GM13977 (cell line): ENCODE data around the gene DCUN1D2.

Experiments
- DNase-seq: peaks from one replicate; pipeline ENCODE4 v3.0.0; 2012; ENCODE audit warnings: low spot score
- CTCF ChIP-seq: IDR thresholded peaks from 2 replicates; pipeline ENCODE4 v1.5.1; 2012; ENCODE audit warnings: mild to moderate bottlenecking, control low read depth; ENCODE audit not compliant: insufficient read depth; ENCODE audit errors: extremely low read depth, missing control alignments
- in situ Hi-C: fragments of 300-500 bp; cut with MboI; formaldehyde crosslinking; loops from one replicate; pipeline ENCODE4 v1.12.0; 2022; ENCODE audit warnings: low sequenced_read_pairs, low pct_unique_long_range_greater_than_20kb, mixed read lengths, inconsistent platforms; ENCODE audit not compliant: unreplicated experiment

DCUN1D2 gene

GRCh38 chr13:113448545-113448884 lies 42.0 kb downstream of the DCUN1D2 start:
- no peak for TF ChIP-seq CTCF
- in situ Hi-C loops = no loop called here
- DNase-seq = no peak

- DNase-seq = no peak
- in situ Hi-C loops = no loop called here
- no peak for TF ChIP-seq CTCF
These were observed 42.9 kb downstream of the DCUN1D2 start for GRCh38 chr13:113447596-113447995.

GRCh38 chr13:113446488-113446854 lies 44.0 kb downstream of the DCUN1D2 start:
- in situ Hi-C loops = no loop called here
- no peak for DNase-seq
- no peak for TF ChIP-seq CTCF

- no peak for DNase-seq
- in situ Hi-C loops = no loop called here
- TF ChIP-seq CTCF = no peak
These were observed 44.6 kb downstream of the DCUN1D2 start for GRCh38 chr13:113445791-113446487.

GRCh38 chr13:113443991-113444390 lies 46.5 kb downstream of the DCUN1D2 start:
- DNase-seq = no peak
- in situ Hi-C loops = no loop called here
- no peak for TF ChIP-seq CTCF

GRCh38 chr13:113442985-113443362 lies 47.5 kb downstream of the DCUN1D2 start:
- in situ Hi-C loops = no loop called here

More at GRCh38 chr13:113442985-113443362, 47.5 kb downstream of the DCUN1D2 start:
- DNase-seq = no peak
- TF ChIP-seq CTCF = no peak
